HEK293 (cell line): ENCODE measurements around the gene PALM.
A peak's percentile ranks its signal among the peaks of the same experiment; 100 is the strongest.

Experiments
- EGR2 ChIP-seq: fragments of 450-650 bp; formaldehyde crosslinking; IDR thresholded peaks from 2 replicates; pipeline ENCODE4 v1.5.1; 2016; ENCODE audit warnings: low read depth, missing biosample characterization, missing genetic modification characterization
- GLIS2 ChIP-seq: fragments of 450-650 bp; formaldehyde crosslinking; IDR thresholded peaks from 2 replicates; pipeline ENCODE4 v1.5.1; 2016; ENCODE audit warnings: missing biosample characterization, missing genetic modification characterization
- KLF8 ChIP-seq: fragments of 450-650 bp; formaldehyde crosslinking; IDR thresholded peaks from 2 replicates; pipeline ENCODE4 v1.5.1; 2016; ENCODE audit warnings: missing biosample characterization, missing genetic modification characterization
- OVOL3 ChIP-seq: fragments of 450-650 bp; formaldehyde crosslinking; IDR thresholded peaks from 2 replicates; pipeline ENCODE4 v1.5.1; 2016; ENCODE audit warnings: missing biosample characterization, missing genetic modification characterization
- REPIN1 ChIP-seq: fragments of 450-650 bp; formaldehyde crosslinking; IDR thresholded peaks from 2 replicates; pipeline ENCODE4 v1.5.1; 2017; ENCODE audit warnings: missing biosample characterization, missing genetic modification characterization, low read depth
- WT1 ChIP-seq: fragments of 450-650 bp; formaldehyde crosslinking; IDR thresholded peaks from 2 replicates; pipeline ENCODE4 v1.5.1; 2016; ENCODE audit warnings: missing biosample characterization, missing genetic modification characterization
- ZEB2 ChIP-seq: fragments of 450-650 bp; formaldehyde crosslinking; IDR thresholded peaks from 2 replicates; pipeline ENCODE4 v1.5.1; 2016; ENCODE audit warnings: missing biosample characterization, missing genetic modification characterization
- ZFHX2 ChIP-seq: fragments of 450-650 bp; formaldehyde crosslinking; conservative IDR thresholded peaks from 2 replicates; pipeline ENCODE4 v1.5.1; 2016; ENCODE audit warnings: missing biosample characterization, missing genetic modification characterization
- ZFP37 ChIP-seq: fragments of 450-650 bp; formaldehyde crosslinking; IDR thresholded peaks from 2 replicates; pipeline ENCODE4 v1.5.1; 2016; ENCODE audit warnings: missing biosample characterization, missing genetic modification characterization
- ZNF112 ChIP-seq: fragments of 450-650 bp; formaldehyde crosslinking; IDR thresholded peaks from 2 replicates; pipeline ENCODE4 v1.5.0; 2017; ENCODE audit warnings: missing biosample characterization, missing genetic modification characterization
- ZNF16 ChIP-seq: fragments of 450-650 bp; formaldehyde crosslinking; IDR thresholded peaks from 2 replicates; pipeline ENCODE4 v1.5.1; 2016; ENCODE audit warnings: low read depth, missing biosample characterization, missing genetic modification characterization
- ZNF426 ChIP-seq: fragments of 450-650 bp; formaldehyde crosslinking; IDR thresholded peaks from 2 replicates; pipeline ENCODE4 v1.5.1; 2017; ENCODE audit warnings: missing biosample characterization, missing genetic modification characterization, mild to moderate bottlenecking, inconsistent platforms, moderate library complexity
- ZNF433 ChIP-seq: fragments of 450-650 bp; formaldehyde crosslinking; IDR thresholded peaks from 2 replicates; pipeline ENCODE4 v1.5.1; 2016; ENCODE audit warnings: missing biosample characterization, missing genetic modification characterization, low read depth
- ZNF501 ChIP-seq: fragments of 450-650 bp; formaldehyde crosslinking; IDR thresholded peaks from 2 replicates; pipeline ENCODE4 v1.5.1; 2016; ENCODE audit warnings: missing biosample characterization, missing genetic modification characterization
- ZNF623 ChIP-seq: fragments of 450-650 bp; formaldehyde crosslinking; IDR thresholded peaks from 2 replicates; pipeline ENCODE4 v1.5.1; 2016; ENCODE audit warnings: missing biosample characterization, missing genetic modification characterization
- ZSCAN23 ChIP-seq: fragments of 450-650 bp; formaldehyde crosslinking; IDR thresholded peaks from 2 replicates; pipeline ENCODE4 v1.5.1; 2016; ENCODE audit warnings: missing biosample characterization, missing genetic modification characterization
- TF ChIP-seq, protein P1 (sequence below): fragments of 450-650 bp; formaldehyde crosslinking; IDR thresholded peaks from 2 replicates; pipeline ENCODE4 v1.5.1; 2016; ENCODE audit warnings: missing biosample characterization, missing genetic modification characterization, low read depth
- TF ChIP-seq, protein P2 (sequence below): fragments of 450-650 bp; formaldehyde crosslinking; IDR thresholded peaks from 2 replicates; pipeline ENCODE4 v1.5.1; 2016; ENCODE audit warnings: missing biosample characterization, missing genetic modification characterization
- TF ChIP-seq, protein P3 (sequence below): fragments of 450-650 bp; formaldehyde crosslinking; IDR thresholded peaks from 2 replicates; pipeline ENCODE4 v1.5.1; 2017; ENCODE audit warnings: missing biosample characterization, missing genetic modification characterization
- TF ChIP-seq, protein P4 (sequence below): fragments of 450-650 bp; formaldehyde crosslinking; IDR thresholded peaks from 2 replicates; pipeline ENCODE4 v1.5.0; 2017; ENCODE audit warnings: missing biosample characterization, missing genetic modification characterization, borderline replicate concordance
- TF ChIP-seq, protein P5 (sequence below): fragments of 450-650 bp; formaldehyde crosslinking; IDR thresholded peaks from 2 replicates; pipeline ENCODE4 v1.5.1; 2016; ENCODE audit warnings: missing biosample characterization, missing genetic modification characterization
- TF ChIP-seq, protein P6 (sequence below): fragments of 450-650 bp; formaldehyde crosslinking; IDR thresholded peaks from 2 replicates; pipeline ENCODE4 v1.5.1; 2016; ENCODE audit warnings: missing biosample characterization, missing genetic modification characterization
- TF ChIP-seq, protein P7 (sequence below): fragments of 450-650 bp; formaldehyde crosslinking; IDR thresholded peaks from 2 replicates; pipeline ENCODE4 v1.5.1; 2017; ENCODE audit warnings: missing biosample characterization, missing genetic modification characterization
- TF ChIP-seq, protein P8 (sequence below): fragments of 450-650 bp; formaldehyde crosslinking; IDR thresholded peaks from 2 replicates; pipeline ENCODE4 v1.5.1; 2016; ENCODE audit warnings: missing biosample characterization, missing genetic modification characterization

The PALM gene

DNA sequence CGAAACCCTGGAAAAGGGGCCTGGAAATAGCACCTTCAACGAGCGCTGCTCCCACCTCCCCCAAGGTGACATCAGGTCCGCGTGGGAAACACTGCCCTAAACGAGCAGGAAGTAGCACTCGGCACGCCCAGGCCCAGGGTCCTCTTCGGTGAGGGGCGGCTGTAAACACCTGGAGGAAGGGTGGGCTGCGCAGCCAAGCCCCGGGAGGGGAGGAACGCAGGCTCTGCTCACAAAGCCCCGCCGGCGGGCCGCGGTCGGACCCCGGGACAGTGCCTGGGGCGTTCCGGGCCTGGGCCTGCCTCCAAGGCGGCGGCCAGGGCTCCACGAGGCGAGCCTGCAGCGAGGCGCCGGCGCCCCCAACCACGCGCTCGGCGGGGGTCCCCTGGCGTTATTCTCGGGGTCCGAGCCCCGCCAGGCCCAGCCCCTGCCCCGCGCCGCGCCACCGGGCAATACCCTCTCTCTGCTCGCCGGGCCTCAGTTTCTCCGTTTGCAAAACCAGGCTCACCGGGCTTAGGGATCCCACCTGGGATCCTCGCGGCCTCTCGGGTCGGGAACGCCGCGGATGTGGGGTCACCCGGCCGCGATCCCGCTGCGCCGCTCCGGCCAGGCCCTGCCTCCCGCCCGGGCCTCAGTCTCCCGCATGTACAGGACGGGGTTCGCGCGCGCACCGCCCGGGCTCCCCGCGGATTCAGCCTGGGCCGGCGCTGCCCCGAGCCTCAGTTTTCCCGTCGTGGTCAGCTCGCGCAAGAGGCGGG, 46.4 kb upstream of the PALM start (continued):
- TF ChIP-seq, protein P1, sequence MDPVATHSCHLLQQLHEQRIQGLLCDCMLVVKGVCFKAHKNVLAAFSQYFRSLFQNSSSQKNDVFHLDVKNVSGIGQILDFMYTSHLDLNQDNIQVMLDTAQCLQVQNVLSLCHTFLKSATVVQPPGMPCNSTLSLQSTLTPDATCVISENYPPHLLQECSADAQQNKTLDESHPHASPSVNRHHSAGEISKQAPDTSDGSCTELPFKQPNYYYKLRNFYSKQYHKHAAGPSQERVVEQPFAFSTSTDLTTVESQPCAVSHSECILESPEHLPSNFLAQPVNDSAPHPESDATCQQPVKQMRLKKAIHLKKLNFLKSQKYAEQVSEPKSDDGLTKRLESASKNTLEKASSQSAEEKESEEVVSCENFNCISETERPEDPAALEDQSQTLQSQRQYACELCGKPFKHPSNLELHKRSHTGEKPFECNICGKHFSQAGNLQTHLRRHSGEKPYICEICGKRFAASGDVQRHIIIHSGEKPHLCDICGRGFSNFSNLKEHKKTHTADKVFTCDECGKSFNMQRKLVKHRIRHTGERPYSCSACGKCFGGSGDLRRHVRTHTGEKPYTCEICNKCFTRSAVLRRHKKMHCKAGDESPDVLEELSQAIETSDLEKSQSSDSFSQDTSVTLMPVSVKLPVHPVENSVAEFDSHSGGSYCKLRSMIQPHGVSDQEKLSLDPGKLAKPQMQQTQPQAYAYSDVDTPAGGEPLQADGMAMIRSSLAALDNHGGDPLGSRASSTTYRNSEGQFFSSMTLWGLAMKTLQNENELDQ (tag by site-specific recombination) = no peak
- TF ChIP-seq, protein P2, sequence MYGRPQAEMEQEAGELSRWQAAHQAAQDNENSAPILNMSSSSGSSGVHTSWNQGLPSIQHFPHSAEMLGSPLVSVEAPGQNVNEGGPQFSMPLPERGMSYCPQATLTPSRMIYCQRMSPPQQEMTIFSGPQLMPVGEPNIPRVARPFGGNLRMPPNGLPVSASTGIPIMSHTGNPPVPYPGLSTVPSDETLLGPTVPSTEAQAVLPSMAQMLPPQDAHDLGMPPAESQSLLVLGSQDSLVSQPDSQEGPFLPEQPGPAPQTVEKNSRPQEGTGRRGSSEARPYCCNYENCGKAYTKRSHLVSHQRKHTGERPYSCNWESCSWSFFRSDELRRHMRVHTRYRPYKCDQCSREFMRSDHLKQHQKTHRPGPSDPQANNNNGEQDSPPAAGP = no peak
- TF ChIP-seq, protein P3, sequence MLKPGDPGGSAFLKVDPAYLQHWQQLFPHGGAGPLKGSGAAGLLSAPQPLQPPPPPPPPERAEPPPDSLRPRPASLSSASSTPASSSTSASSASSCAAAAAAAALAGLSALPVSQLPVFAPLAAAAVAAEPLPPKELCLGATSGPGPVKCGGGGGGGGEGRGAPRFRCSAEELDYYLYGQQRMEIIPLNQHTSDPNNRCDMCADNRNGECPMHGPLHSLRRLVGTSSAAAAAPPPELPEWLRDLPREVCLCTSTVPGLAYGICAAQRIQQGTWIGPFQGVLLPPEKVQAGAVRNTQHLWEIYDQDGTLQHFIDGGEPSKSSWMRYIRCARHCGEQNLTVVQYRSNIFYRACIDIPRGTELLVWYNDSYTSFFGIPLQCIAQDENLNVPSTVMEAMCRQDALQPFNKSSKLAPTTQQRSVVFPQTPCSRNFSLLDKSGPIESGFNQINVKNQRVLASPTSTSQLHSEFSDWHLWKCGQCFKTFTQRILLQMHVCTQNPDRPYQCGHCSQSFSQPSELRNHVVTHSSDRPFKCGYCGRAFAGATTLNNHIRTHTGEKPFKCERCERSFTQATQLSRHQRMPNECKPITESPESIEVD (tag by site-specific recombination) = no peak
- TF ChIP-seq ZFP37 (tag by site-specific recombination) (no peak), ZNF112 (tag by site-specific recombination) (no peak), ZNF433 (no peak), OVOL3 (tag by site-specific recombination) (no peak), REPIN1 (tag by site-specific recombination) (no peak), ZNF16 (no peak), ZFHX2 (tag by site-specific recombination) (peak; percentile 55), WT1 (tag by site-specific recombination) (no peak), EGR2 (tag by site-specific recombination) (peak; percentile 58), ZSCAN23 (tag by site-specific recombination) (no peak), KLF8 (tag by site-specific recombination) (no peak), ZEB2 (tag by site-specific recombination) (no peak), ZNF623 (tag by site-specific recombination) (no peak), GLIS2 (tag by site-specific recombination) (no peak), ZNF426 (tag by site-specific recombination) (no peak), ZNF501 (no peak)
- TF ChIP-seq, protein P4, sequence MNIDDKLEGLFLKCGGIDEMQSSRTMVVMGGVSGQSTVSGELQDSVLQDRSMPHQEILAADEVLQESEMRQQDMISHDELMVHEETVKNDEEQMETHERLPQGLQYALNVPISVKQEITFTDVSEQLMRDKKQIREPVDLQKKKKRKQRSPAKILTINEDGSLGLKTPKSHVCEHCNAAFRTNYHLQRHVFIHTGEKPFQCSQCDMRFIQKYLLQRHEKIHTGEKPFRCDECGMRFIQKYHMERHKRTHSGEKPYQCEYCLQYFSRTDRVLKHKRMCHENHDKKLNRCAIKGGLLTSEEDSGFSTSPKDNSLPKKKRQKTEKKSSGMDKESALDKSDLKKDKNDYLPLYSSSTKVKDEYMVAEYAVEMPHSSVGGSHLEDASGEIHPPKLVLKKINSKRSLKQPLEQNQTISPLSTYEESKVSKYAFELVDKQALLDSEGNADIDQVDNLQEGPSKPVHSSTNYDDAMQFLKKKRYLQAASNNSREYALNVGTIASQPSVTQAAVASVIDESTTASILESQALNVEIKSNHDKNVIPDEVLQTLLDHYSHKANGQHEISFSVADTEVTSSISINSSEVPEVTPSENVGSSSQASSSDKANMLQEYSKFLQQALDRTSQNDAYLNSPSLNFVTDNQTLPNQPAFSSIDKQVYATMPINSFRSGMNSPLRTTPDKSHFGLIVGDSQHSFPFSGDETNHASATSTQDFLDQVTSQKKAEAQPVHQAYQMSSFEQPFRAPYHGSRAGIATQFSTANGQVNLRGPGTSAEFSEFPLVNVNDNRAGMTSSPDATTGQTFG = no peak
- TF ChIP-seq, protein P5, sequence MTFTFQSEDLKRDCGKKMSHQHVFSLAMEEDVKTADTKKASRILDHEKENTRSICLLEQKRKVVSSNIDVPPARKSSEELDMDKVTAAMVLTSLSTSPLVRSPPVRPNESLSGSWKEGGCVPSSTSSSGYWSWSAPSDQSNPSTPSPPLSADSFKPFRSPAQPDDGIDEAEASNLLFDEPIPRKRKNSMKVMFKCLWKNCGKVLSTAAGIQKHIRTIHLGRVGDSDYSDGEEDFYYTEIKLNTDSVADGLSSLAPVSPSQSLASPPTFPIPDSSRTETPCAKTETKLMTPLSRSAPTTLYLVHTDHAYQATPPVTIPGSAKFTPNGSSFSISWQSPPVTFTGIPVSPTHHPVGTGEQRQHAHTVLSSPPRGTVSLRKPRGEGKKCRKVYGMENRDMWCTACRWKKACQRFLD (tag by site-specific recombination) = no peak
- TF ChIP-seq, protein P6, sequence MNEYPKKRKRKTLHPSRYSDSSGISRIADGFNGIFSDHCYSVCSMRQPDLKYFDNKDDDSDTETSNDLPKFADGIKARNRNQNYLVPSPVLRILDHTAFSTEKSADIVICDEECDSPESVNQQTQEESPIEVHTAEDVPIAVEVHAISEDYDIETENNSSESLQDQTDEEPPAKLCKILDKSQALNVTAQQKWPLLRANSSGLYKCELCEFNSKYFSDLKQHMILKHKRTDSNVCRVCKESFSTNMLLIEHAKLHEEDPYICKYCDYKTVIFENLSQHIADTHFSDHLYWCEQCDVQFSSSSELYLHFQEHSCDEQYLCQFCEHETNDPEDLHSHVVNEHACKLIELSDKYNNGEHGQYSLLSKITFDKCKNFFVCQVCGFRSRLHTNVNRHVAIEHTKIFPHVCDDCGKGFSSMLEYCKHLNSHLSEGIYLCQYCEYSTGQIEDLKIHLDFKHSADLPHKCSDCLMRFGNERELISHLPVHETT (tag by site-specific recombination) = no peak
- TF ChIP-seq, protein P7, sequence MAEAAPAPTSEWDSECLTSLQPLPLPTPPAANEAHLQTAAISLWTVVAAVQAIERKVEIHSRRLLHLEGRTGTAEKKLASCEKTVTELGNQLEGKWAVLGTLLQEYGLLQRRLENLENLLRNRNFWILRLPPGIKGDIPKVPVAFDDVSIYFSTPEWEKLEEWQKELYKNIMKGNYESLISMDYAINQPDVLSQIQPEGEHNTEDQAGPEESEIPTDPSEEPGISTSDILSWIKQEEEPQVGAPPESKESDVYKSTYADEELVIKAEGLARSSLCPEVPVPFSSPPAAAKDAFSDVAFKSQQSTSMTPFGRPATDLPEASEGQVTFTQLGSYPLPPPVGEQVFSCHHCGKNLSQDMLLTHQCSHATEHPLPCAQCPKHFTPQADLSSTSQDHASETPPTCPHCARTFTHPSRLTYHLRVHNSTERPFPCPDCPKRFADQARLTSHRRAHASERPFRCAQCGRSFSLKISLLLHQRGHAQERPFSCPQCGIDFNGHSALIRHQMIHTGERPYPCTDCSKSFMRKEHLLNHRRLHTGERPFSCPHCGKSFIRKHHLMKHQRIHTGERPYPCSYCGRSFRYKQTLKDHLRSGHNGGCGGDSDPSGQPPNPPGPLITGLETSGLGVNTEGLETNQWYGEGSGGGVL (tag by site-specific recombination) = no peak
- TF ChIP-seq, protein P8, sequence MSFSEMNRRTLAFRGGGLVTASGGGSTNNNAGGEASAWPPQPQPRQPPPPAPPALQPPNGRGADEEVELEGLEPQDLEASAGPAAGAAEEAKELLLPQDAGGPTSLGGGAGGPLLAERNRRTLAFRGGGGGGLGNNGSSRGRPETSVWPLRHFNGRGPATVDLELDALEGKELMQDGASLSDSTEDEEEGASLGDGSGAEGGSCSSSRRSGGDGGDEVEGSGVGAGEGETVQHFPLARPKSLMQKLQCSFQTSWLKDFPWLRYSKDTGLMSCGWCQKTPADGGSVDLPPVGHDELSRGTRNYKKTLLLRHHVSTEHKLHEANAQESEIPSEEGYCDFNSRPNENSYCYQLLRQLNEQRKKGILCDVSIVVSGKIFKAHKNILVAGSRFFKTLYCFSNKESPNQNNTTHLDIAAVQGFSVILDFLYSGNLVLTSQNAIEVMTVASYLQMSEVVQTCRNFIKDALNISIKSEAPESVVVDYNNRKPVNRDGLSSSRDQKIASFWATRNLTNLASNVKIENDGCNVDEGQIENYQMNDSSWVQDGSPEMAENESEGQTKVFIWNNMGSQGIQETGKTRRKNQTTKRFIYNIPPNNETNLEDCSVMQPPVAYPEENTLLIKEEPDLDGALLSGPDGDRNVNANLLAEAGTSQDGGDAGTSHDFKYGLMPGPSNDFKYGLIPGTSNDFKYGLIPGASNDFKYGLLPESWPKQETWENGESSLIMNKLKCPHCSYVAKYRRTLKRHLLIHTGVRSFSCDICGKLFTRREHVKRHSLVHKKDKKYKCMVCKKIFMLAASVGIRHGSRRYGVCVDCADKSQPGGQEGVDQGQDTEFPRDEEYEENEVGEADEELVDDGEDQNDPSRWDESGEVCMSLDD (tag by site-specific recombination) = no peak
